Fibroblast of the aortic adventitia (primary cell): ENCODE data around the gene TMEM271. TPM values are rescaled to one million over a fixed set of nuclear protein-coding genes. Genes with fewer than 3 reads are reported as not detected.

ENCODE experiments used
- DNase-seq: peaks from one replicate; pipeline ENCODE4 v3.0.0-alpha.2; 2010; ENCODE audit warnings: low read depth
- H3K4me3 ChIP-seq: 2 replicates; pipeline ENCODE4 v1.5.1; 2011; ENCODE audit warnings: low read depth, mild to moderate bottlenecking, control low read depth, low read length, moderate library complexity
- CTCF ChIP-seq: IDR thresholded peaks from 2 replicates; pipeline ENCODE4 v1.5.1; 2011; ENCODE audit warnings: mild to moderate bottlenecking, low read length, control low read depth, inconsistent platforms; ENCODE audit not compliant: insufficient read depth
- total RNA-seq: library from RNA; depleted of rRNA; stranded (reverse); fragments of >200 nt; gene quantifications from 2 replicates; pipeline ENCODE4 v1.2.3, GENCODE V29; 2012; ENCODE audit warnings: low replicate concordance

The TMEM271 gene
- total RNA-seq, 1 donor, result not detected

GRCh38 chr4:573122-573892, 2.8 kb downstream of the TMEM271 start:
- H3K4me3 ChIP-seq, result no peak overlapping the region
- DNase-seq, result no peak
- TF ChIP-seq CTCF, result no peak

GRCh38 chr4:572594-572993, 3.5 kb downstream of the TMEM271 start:
- DNase-seq, result no peak
- H3K4me3 ChIP-seq, result no peak overlapping the region
- no peak for TF ChIP-seq CTCF

GRCh38 chr4:571838-572572, 4.1 kb downstream of the TMEM271 start:
- no peak for DNase-seq
- no peak for TF ChIP-seq CTCF
- H3K4me3 ChIP-seq, result no peak overlapping the region

- TF ChIP-seq CTCF, result no peak
- no peak for DNase-seq
- no peak overlapping the region for H3K4me3 ChIP-seq
Observed at GRCh38 chr4:570754-571153, 5.3 kb downstream of the TMEM271 start.

GRCh38 chr4:569958-570667, 6.0 kb downstream of the TMEM271 start:
- no peak for TF ChIP-seq CTCF
- H3K4me3 ChIP-seq, result no peak overlapping the region
- DNase-seq, result no peak

GRCh38 chr4:568962-569361, 7.1 kb downstream of the TMEM271 start:
- TF ChIP-seq CTCF, result no peak
- no peak overlapping the region for H3K4me3 ChIP-seq
- DNase-seq, result no peak
